GM23338 (cell line): ENCODE results near the gene PROCA1. TPM values are rescaled to one million over a fixed set of nuclear protein-coding genes. Genes with fewer than 3 reads are reported as not detected.
"Not testable (repeated sequence)": the region's sequence is repeated elsewhere in the genome, so short reads cannot be mapped to it uniquely, and the experiment has no call there.

Experiments
- ATAC-seq: fragments of 200-7000 bp; cut with Tn5 transposase; 3 replicates; pipeline ENCODE4 v1.9.1; 2020
- DNase-seq: peaks from one replicate; pipeline ENCODE4 v3.0.0-alpha.2; 2015; ENCODE audit warnings: low spot score
- H2AFZ ChIP-seq: fragments of 200-600 bp; sonication (generic); 2 replicates; pipeline ENCODE4 v1.8.0; 2016; ENCODE audit warnings: antibody characterized with exemption, mild to moderate bottlenecking, moderate library complexity
- H3F3A ChIP-seq: fragments of 200-600 bp; sonication (generic); replicated peaks from 2 replicates; pipeline ENCODE4 v1.8.0; 2017; ENCODE audit warnings: antibody characterized with exemption, mixed run types, low read depth
- H3K27ac ChIP-seq: fragments of 200-600 bp; sonication (generic); 2 replicates; pipeline ENCODE4 v1.6.1; 2016; ENCODE audit warnings: low read depth
- H3K27me3 ChIP-seq: fragments of 200-600 bp; sonication (generic); 2 replicates; pipeline ENCODE4 v1.8.0; 2016; ENCODE audit warnings: mild to moderate bottlenecking, mixed run types, moderate library complexity; ENCODE audit not compliant: insufficient read depth
- H3K36me3 ChIP-seq: fragments of 200-600 bp; sonication (generic); 2 replicates; pipeline ENCODE4 v1.8.0; 2016; ENCODE audit warnings: mild to moderate bottlenecking; ENCODE audit not compliant: insufficient read depth
- H3K4me1 ChIP-seq: fragments of 200-600 bp; sonication (generic); 2 replicates; pipeline ENCODE4 v1.8.0; 2016; ENCODE audit warnings: mild to moderate bottlenecking, moderate library complexity; ENCODE audit not compliant: insufficient read depth
- H3K4me2 ChIP-seq: fragments of 200-600 bp; sonication (generic); 2 replicates; pipeline ENCODE4 v1.7.1; 2017; ENCODE audit warnings: mixed run types
- H3K4me3 ChIP-seq: fragments of 200-600 bp; sonication (generic); 2 replicates; pipeline ENCODE4 v1.6.1; 2016; ENCODE audit warnings: mixed run types
- H3K79me2 ChIP-seq: fragments of 200-600 bp; sonication (generic); replicated peaks from 2 replicates; pipeline ENCODE4 v1.8.0; 2017; ENCODE audit warnings: mild to moderate bottlenecking; ENCODE audit not compliant: insufficient read depth
- H3K9me2 ChIP-seq: fragments of 200-600 bp; sonication (generic); 2 replicates; pipeline ENCODE4 v1.8.0; 2017; ENCODE audit not compliant: insufficient read depth
- H4K20me1 ChIP-seq: fragments of 200-600 bp; sonication (generic); replicated peaks from 2 replicates; pipeline ENCODE4 v1.8.0; 2017; ENCODE audit warnings: mild to moderate bottlenecking; ENCODE audit not compliant: insufficient read depth
- H3K27ac Mint-ChIP-seq: 2 replicates; pipeline ENCODE4 v1.8.0; 2020; ENCODE audit warnings: inconsistent platforms, mild to moderate bottlenecking, moderate library complexity, mixed read lengths
- H3K27me3 Mint-ChIP-seq: 3 replicates; pipeline ENCODE4 v1.8.0; 2022; ENCODE audit warnings: low read depth, mild to moderate bottlenecking, moderate library complexity, mixed read lengths, inconsistent platforms; ENCODE audit not compliant: insufficient read depth, poor library complexity
- H3K36me3 Mint-ChIP-seq: 3 replicates; pipeline ENCODE4 v1.8.0; 2021; ENCODE audit warnings: low read depth, mild to moderate bottlenecking, inconsistent platforms, moderate library complexity, mixed read lengths
- H3K4me1 Mint-ChIP-seq: 3 replicates; pipeline ENCODE4 v1.8.0; 2020; ENCODE audit warnings: mild to moderate bottlenecking, inconsistent platforms, mixed read lengths
- H3K4me3 Mint-ChIP-seq: 3 replicates; pipeline ENCODE4 v1.8.0; 2021; ENCODE audit warnings: moderate library complexity, mild to moderate bottlenecking, inconsistent platforms, mixed read lengths
- H3K9me3 Mint-ChIP-seq: 3 replicates; pipeline ENCODE4 v1.8.0; 2020; ENCODE audit warnings: moderate library complexity, mild to moderate bottlenecking, inconsistent platforms, mixed read lengths
- CREB1 ChIP-seq: fragments of 250-450 bp; sonication (Bioruptor Pico); IDR thresholded peaks from 2 replicates; pipeline ENCODE4 v1.5.0; 2020; ENCODE audit warnings: low read depth, mild to moderate bottlenecking, moderate library complexity
- POLR2AphosphoS5 ChIP-seq: IDR thresholded peaks from 2 replicates; pipeline ENCODE4 v1.6.1; 2016; ENCODE audit warnings: antibody characterized with exemption, low read depth
- polyA plus RNA-seq: library from polyadenylated mRNA; unstranded; fragments of >200 nt; fragmentation: Nextera tagmentation; extraction: Ambion mirVana; gene quantifications from 2 replicates; pipeline ENCODE4 v1.2.1, GENCODE V29; 2016
- total RNA-seq: library from RNA; depleted of rRNA; stranded (reverse); fragments of >200 nt; shearing (Covaris generic); gene quantifications from 2 replicates; pipeline ENCODE4 v1.2.3, GENCODE V29; 2014
- TF ChIP-seq, protein P1 (sequence below): IDR thresholded peaks from 2 replicates; pipeline ENCODE4 v1.6.1; 2016; ENCODE audit warnings: antibody characterized with exemption
- TF ChIP-seq, protein P2 (sequence below): IDR thresholded peaks from one replicate; pipeline ENCODE4 v1.6.1; 2018; ENCODE audit warnings: antibody characterized with exemption; ENCODE audit not compliant: unreplicated experiment

The PROCA1 gene
- total and polyA plus RNA-seq, 2 experiments from 2014 or later: 11.3 to 14.4 TPM

DNA sequence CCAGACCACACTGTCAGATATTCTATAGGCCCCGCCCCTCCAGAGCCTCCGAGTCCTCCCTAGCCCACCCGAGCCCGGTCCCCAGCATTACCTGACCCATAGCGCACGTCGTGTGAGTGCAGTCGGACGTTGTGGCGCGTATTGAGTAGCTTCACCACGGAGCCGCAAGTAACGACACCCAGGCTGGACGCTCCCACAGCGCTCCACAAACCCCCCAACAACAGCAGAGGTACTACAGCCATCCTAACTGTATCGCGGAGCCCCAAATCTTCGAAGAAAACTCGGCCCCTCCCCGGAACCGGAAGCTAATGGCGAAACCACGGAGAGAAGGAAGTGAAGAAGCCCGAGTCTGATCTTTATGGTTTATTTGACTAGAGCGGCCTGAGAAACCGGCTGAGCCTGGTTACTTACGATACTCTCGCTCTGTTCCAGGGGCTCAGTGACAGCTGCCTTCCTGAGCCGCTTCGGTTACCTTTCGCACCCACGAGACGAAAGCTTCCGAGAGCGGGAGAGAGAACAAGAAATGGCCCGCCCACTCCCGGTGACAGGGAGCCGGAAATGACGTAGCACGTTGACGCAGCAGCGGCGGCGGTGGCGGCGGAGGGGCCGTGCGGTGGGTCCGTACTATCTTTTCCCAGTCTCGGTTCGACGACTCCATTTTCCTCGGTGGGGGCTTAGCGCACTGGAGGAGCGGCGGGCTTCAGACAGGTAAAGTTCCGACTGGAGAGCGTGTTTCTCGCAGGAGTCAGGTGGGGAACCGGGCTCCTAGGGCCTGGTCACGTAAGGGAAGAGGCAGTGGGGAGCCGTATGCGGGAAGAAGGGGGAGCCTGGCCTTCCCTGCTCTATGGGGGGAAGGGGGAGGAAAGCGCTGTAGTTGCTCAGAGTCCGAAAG lies 49.8 kb downstream of the PROCA1 start, which contains the start of the genes SDF2 and SUPT6H:
Gene SDF2, minus strand, starts transcription at position 272 of the 892 bp plus-strand sequence. Its CDS starts 30 bp downstream, at position 242.
Gene SUPT6H, plus strand, starts transcription at position 571 of the 892 bp plus-strand sequence. CDS start 11,197 bp downstream, outside the sequence.
- peaks cover 15% of the 10 kb centered on the region for H3K4me1 Mint-ChIP-seq
- peak within 1 kb of the TSS; percentile 94 for H2AFZ ChIP-seq
- H3K27ac Mint-ChIP-seq: peak within 1 kb of the TSS; percentile 99
- DNase-seq: peak; percentile 98
- peak within 1 kb of the TSS; percentile 93 for H3K4me2 ChIP-seq
- peaks cover 19% of the 10 kb centered on the region for H3K36me3 ChIP-seq
- peaks cover 78% of the 10 kb centered on the region for H3K79me2 ChIP-seq
- TF ChIP-seq, protein P1, sequence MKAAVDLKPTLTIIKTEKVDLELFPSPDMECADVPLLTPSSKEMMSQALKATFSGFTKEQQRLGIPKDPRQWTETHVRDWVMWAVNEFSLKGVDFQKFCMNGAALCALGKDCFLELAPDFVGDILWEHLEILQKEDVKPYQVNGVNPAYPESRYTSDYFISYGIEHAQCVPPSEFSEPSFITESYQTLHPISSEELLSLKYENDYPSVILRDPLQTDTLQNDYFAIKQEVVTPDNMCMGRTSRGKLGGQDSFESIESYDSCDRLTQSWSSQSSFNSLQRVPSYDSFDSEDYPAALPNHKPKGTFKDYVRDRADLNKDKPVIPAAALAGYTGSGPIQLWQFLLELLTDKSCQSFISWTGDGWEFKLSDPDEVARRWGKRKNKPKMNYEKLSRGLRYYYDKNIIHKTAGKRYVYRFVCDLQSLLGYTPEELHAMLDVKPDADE: peak; percentile 52; the same call in 1 of the 2 replicates
- TF ChIP-seq POLR2AphosphoS5: peak; percentile 80
- TF ChIP-seq, protein P2, sequence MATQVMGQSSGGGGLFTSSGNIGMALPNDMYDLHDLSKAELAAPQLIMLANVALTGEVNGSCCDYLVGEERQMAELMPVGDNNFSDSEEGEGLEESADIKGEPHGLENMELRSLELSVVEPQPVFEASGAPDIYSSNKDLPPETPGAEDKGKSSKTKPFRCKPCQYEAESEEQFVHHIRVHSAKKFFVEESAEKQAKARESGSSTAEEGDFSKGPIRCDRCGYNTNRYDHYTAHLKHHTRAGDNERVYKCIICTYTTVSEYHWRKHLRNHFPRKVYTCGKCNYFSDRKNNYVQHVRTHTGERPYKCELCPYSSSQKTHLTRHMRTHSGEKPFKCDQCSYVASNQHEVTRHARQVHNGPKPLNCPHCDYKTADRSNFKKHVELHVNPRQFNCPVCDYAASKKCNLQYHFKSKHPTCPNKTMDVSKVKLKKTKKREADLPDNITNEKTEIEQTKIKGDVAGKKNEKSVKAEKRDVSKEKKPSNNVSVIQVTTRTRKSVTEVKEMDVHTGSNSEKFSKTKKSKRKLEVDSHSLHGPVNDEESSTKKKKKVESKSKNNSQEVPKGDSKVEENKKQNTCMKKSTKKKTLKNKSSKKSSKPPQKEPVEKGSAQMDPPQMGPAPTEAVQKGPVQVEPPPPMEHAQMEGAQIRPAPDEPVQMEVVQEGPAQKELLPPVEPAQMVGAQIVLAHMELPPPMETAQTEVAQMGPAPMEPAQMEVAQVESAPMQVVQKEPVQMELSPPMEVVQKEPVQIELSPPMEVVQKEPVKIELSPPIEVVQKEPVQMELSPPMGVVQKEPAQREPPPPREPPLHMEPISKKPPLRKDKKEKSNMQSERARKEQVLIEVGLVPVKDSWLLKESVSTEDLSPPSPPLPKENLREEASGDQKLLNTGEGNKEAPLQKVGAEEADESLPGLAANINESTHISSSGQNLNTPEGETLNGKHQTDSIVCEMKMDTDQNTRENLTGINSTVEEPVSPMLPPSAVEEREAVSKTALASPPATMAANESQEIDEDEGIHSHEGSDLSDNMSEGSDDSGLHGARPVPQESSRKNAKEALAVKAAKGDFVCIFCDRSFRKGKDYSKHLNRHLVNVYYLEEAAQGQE: no peak
- TF ChIP-seq CREB1 (CRISPR knock-in tag): peak; percentile 94
- peaks cover 9% of the 10 kb centered on the region for H3K4me1 ChIP-seq
- H3K9me2 ChIP-seq: peaks cover 3% of the 10 kb centered on the region; the same call in 1 of the 2 replicates
- H3K36me3 Mint-ChIP-seq: peaks cover 57% of the 10 kb centered on the region
- peak; percentile 91 for ATAC-seq
- peak within 1 kb of the TSS; percentile 97 for H3K27ac ChIP-seq
- peak within 1 kb of the TSS; percentile 88 for H3K4me3 ChIP-seq
- H3K27me3 Mint-ChIP-seq: peaks cover 10% of the 10 kb centered on the region
- H3F3A ChIP-seq: peaks cover 8% of the 10 kb centered on the region
- H4K20me1 ChIP-seq: peaks cover 20% of the 10 kb centered on the region
- no peaks in the 10 kb centered on the region for H3K27me3 ChIP-seq
- H3K4me3 Mint-ChIP-seq: peak within 1 kb of the TSS; percentile 99
- peaks cover 36% of the 10 kb centered on the region for H3K9me3 Mint-ChIP-seq

DNA sequence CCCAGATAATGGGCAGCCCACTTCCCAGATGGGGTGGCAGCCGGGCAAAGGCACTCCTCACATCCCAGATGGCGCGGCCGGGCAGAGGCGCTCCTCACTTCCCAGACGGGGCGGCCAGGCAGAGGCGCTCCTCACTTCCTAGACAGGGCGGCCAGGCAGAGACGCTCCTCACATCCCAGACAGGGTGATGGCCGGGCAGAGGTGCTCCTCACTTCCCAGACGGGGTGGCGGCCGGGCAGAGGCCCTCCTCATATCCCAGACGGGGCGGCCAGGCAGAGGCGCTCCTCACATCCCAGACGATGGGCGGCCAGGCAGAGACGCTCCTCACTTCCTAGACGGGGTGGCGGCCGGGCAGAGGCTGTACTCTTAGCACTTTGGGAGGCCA lies 52.2 kb downstream of the PROCA1 start:
- H3K4me3 Mint-ChIP-seq: not testable (repeated sequence)
- H3K4me1 Mint-ChIP-seq: peaks cover 15% of the 10 kb centered on the region

DNA sequence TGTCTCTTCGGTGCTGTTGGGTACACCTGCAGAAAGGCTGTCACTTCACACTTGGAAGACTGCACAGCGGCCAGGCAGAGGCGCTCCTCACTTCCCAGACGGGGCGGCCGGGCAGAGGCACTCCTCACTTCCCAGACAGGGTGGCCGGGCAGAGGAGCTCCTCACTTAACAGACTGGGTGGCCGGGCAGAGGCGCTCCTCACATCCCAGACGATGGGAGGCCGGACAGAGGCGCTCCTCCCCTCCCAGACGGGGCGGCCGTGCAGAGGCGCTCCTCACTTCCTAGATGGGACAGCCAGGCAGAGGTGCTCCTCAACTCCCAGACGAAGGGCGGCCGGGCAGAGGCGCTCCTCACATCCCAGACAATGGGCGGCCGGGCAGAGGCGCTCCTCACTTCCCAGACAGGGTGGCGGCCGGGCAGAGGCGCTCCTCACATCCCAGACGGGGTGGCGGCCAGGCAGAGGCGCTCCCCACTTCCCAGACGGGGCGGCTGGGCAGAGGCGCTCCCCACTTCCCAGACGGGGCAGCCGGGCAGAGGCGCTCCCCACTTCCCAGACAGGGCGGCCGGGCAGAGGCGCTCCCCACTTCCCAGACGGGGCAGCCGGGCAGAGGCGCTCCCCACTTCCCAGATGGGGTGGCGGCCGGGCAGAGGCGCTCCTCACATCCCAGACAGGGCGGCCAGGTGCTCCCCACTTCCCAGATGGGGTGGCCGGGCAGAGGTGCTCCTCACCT lies 52.8 kb downstream of the PROCA1 start:
- H2AFZ ChIP-seq, H3K27ac ChIP-seq, H3F3A ChIP-seq, ATAC-seq, H3K4me1 ChIP-seq, H3K27me3 ChIP-seq, H3K9me2 ChIP-seq, H3K27ac Mint-ChIP-seq, H3K4me3 Mint-ChIP-seq, H3K4me2 ChIP-seq, H3K4me3 ChIP-seq, DNase-seq: not testable (repeated sequence)
- peaks cover 19% of the 10 kb centered on the region for H3K36me3 ChIP-seq
- 0 out of 2 replicates have a peak, but pooled peaks cover 11% of the 10 kb centered on the region for H4K20me1 ChIP-seq
- Mint-ChIP-seq H3K27me3 (peaks cover 10% of the 10 kb centered on the region), H3K36me3 (peaks cover 46% of the 10 kb centered on the region), H3K4me1 (peaks cover 13% of the 10 kb centered on the region), H3K9me3 (peaks cover 36% of the 10 kb centered on the region)
- peaks cover 63% of the 10 kb centered on the region for H3K79me2 ChIP-seq

More for the DNA sequence above, 52.2 kb downstream of the PROCA1 start:
- not testable (repeated sequence) for DNase-seq, H3K27ac ChIP-seq, H3K4me2 ChIP-seq, H3K4me3 ChIP-seq, H3K27ac Mint-ChIP-seq, H3F3A ChIP-seq, H3K27me3 ChIP-seq, H2AFZ ChIP-seq, ATAC-seq, H3K9me2 ChIP-seq, H3K4me1 ChIP-seq
- Mint-ChIP-seq H3K27me3 (peaks cover 10% of the 10 kb centered on the region), H3K9me3 (peaks cover 36% of the 10 kb centered on the region), H3K36me3 (peaks cover 49% of the 10 kb centered on the region)
- Histone ChIP-seq H3K36me3 (peaks cover 19% of the 10 kb centered on the region), H4K20me1 (0 out of 2 replicates have a peak, but pooled peaks cover 11% of the 10 kb centered on the region), H3K79me2 (peaks cover 68% of the 10 kb centered on the region)

DNA sequence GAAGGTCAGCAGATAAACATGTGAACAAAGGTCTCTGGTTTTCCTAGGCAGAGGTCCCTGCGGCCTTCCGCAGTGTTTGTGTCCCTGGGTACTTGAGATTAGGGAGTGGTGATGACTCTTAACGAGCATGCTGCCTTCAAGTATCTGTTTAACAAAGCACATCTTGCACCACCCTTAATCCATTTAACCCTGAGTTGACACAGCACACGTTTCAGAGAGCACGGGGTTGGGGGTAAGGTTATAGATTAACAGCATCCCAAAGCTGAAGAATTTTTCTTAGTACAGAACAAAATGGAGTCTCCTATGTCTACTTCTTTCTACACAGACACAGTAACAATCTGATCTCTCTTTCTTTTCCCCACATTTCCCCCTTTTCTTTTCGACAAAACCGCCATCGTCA lies 53.3 kb downstream of the PROCA1 start:
- not testable (repeated sequence) for H3K27ac ChIP-seq, H3K27me3 ChIP-seq, H3K4me1 ChIP-seq, H3F3A ChIP-seq, H3K4me1 Mint-ChIP-seq, H2AFZ ChIP-seq, ATAC-seq, H3K9me2 ChIP-seq, H3K4me3 Mint-ChIP-seq, H3K27ac Mint-ChIP-seq, H4K20me1 ChIP-seq, H3K4me2 ChIP-seq, DNase-seq, H3K4me3 ChIP-seq
- Mint-ChIP-seq H3K36me3 (peaks cover 43% of the 10 kb centered on the region), H3K27me3 (peaks cover 10% of the 10 kb centered on the region), H3K9me3 (peaks cover 36% of the 10 kb centered on the region)
- Histone ChIP-seq H3K79me2 (peaks cover 63% of the 10 kb centered on the region), H3K36me3 (peaks cover 19% of the 10 kb centered on the region)
